Mesendoderm (in vitro differentiated cells): Measurements from ENCODE around the gene COBL. TPM values are rescaled to one million over a fixed set of nuclear protein-coding genes. Genes with fewer than 3 reads are reported as not detected.
A peak's percentile ranks its signal among the peaks of the same experiment; 100 is the strongest.

Experiments used
- DNase-seq: peaks from one replicate; pipeline ENCODE4 v3.0.0; 2013
- H2AK5ac ChIP-seq: 2 replicates; pipeline ENCODE4 v1.6.1; 2013; ENCODE audit warnings: low read length, inconsistent platforms
- H2BK120ac ChIP-seq: 2 replicates; pipeline ENCODE4 v1.6.1; 2013; ENCODE audit warnings: low read depth, mild to moderate bottlenecking, low read length, moderate library complexity, mixed read lengths
- H2BK15ac ChIP-seq: replicated peaks from 2 replicates; pipeline ENCODE4 v1.6.1; 2013; ENCODE audit warnings: low read depth, mild to moderate bottlenecking, moderate library complexity
- H2BK5ac ChIP-seq: 2 replicates; pipeline ENCODE4 v1.6.1; 2013; ENCODE audit warnings: low read length, inconsistent platforms
- H3K18ac ChIP-seq: 2 replicates; pipeline ENCODE4 v1.6.1; 2013; ENCODE audit warnings: mild to moderate bottlenecking, low read length, mixed read lengths
- H3K23ac ChIP-seq: one replicate; pipeline ENCODE4 v1.6.1; 2013; ENCODE audit warnings: low read length
- H3K27ac ChIP-seq: 2 replicates; pipeline ENCODE4 v1.5.1; 2013; ENCODE audit warnings: low read depth, mild to moderate bottlenecking, inconsistent platforms, low read length, moderate library complexity
- H3K27me3 ChIP-seq: 2 replicates; pipeline ENCODE4 v1.6.1; 2013; ENCODE audit warnings: low read length, control low read depth, mild to moderate bottlenecking, inconsistent platforms; ENCODE audit not compliant: insufficient read depth, poor library complexity
- H3K36me3 ChIP-seq: 2 replicates; pipeline ENCODE4 v1.6.1; 2013; ENCODE audit warnings: low read length, inconsistent platforms; ENCODE audit not compliant: control insufficient read depth, insufficient read depth
- H3K4ac ChIP-seq: one replicate; pipeline ENCODE4 v1.6.1; 2013; ENCODE audit warnings: low read depth, mild to moderate bottlenecking, low read length, moderate library complexity
- H3K4me1 ChIP-seq: 2 replicates; pipeline ENCODE4 v1.6.1; 2013; ENCODE audit warnings: low read depth, low read length, inconsistent platforms; ENCODE audit not compliant: control insufficient read depth
- H3K4me2 ChIP-seq: 2 replicates; pipeline ENCODE4 v1.6.1; 2013; ENCODE audit warnings: low read length
- H3K4me3 ChIP-seq: 2 replicates; pipeline ENCODE4 v1.5.1; 2013; ENCODE audit warnings: mild to moderate bottlenecking, low read length
- H3K56ac ChIP-seq: one replicate; pipeline ENCODE4 v1.6.1; 2013; ENCODE audit warnings: low read length
- H3K79me1 ChIP-seq: 2 replicates; pipeline ENCODE4 v1.6.1; 2013; ENCODE audit warnings: low read length, inconsistent platforms
- H3K79me2 ChIP-seq: 2 replicates; pipeline ENCODE4 v1.6.1; 2013; ENCODE audit warnings: mild to moderate bottlenecking, low read length; ENCODE audit not compliant: control insufficient read depth, insufficient read depth
- H3K9ac ChIP-seq: 2 replicates; pipeline ENCODE4 v1.6.1; 2013; ENCODE audit warnings: low read length, inconsistent platforms
- H4K5ac ChIP-seq: one replicate; pipeline ENCODE4 v1.6.1; 2013; ENCODE audit warnings: low read length
- H4K8ac ChIP-seq: one replicate; pipeline ENCODE4 v1.6.1; 2013; ENCODE audit warnings: low read depth, mild to moderate bottlenecking, control low read depth, low read length, moderate library complexity
- WGBS: extraction: QIAGEN DNeasy Blood & Tissue Kit; methylation state at CpG from one replicate; pipeline ENCODE4 v1.1.7; 2013; ENCODE audit warnings: low lambda C conversion rate, missing lambda C conversion rate; ENCODE audit not compliant: insufficient coverage; ENCODE audit errors: extremely low coverage; 5-methylcytosine and 5-hydroxymethylcytosine counted together
- polyA plus RNA-seq, 2 experiments: library from polyadenylated mRNA; stranded (reverse); fragments of 200-250 nt; gene quantifications; one replicate each; pipeline ENCODE4 v1.2.3, GENCODE V29; 2013

COBL gene
- 6.7 TPM for polyA plus RNA-seq (2013, experiment 1 of 2)
- 7.5 TPM for polyA plus RNA-seq (2013, experiment 2 of 2)

GRCh38 chr7:51316666-51317581, at the start of gene COBL:
TSS of gene COBL (minus strand) at chr7:51316809. CDS start at chr7:51316633, 176 bp downstream.
- Histone ChIP-seq H3K36me3 (no peaks in the 10 kb centered on the region), H2BK120ac (no peak within 1 kb of the TSS), H3K4me3 (peak within 1 kb of the TSS; percentile 45), H4K8ac (no peak within 1 kb of the TSS), H2AK5ac (no peak within 1 kb of the TSS), H4K5ac (no peak within 1 kb of the TSS), H3K27ac (no peak within 1 kb of the TSS), H3K79me1 (no peaks in the 10 kb centered on the region), H3K4me1 (no peaks in the 10 kb centered on the region), H3K18ac (peak within 1 kb of the TSS; percentile 29), H3K9ac (peak within 1 kb of the TSS; percentile 49), H3K4ac (no peak within 1 kb of the TSS), H2BK5ac (no peak within 1 kb of the TSS), H2BK15ac (no peak within 1 kb of the TSS), H3K23ac (no peak within 1 kb of the TSS), H3K27me3 (peaks cover 7% of the 10 kb centered on the region), H3K56ac (peak within 1 kb of the TSS; percentile 74), H3K79me2 (no peaks in the 10 kb centered on the region), H3K4me2 (peak within 1 kb of the TSS; percentile 97)
- no CpG with 5 or more reads among the region's 94 CpGs for WGBS
- peak; percentile 46 for DNase-seq

- Histone ChIP-seq H3K79me2 (no peaks in the 10 kb centered on the region), H3K56ac (no peak overlapping the region), H3K79me1 (no peaks in the 10 kb centered on the region), H3K9ac (no peak overlapping the region), H3K27me3 (no peaks in the 10 kb centered on the region), H3K4me3 (no peak overlapping the region), H3K36me3 (no peaks in the 10 kb centered on the region), H3K27ac (no peak overlapping the region), H3K4ac (no peak overlapping the region), H3K18ac (no peak overlapping the region), H2BK120ac (no peak overlapping the region), H2BK15ac (no peak overlapping the region), H4K8ac (no peak overlapping the region), H3K4me1 (peaks cover 2% of the 10 kb centered on the region), H2AK5ac (no peak overlapping the region), H2BK5ac (no peak overlapping the region), H3K4me2 (no peak overlapping the region), H3K23ac (no peak overlapping the region), H4K5ac (no peak overlapping the region)
- no peak for DNase-seq
- WGBS, result no CpG with 5 or more reads among the region's 7 CpGs
These were observed 49.6 kb upstream of the COBL start for GRCh38 chr7:51366172-51366728.

- Histone ChIP-seq H3K27me3 (no peaks in the 10 kb centered on the region), H4K8ac (no peak overlapping the region), H2BK15ac (no peak overlapping the region), H3K79me2 (no peaks in the 10 kb centered on the region), H3K4me1 (no peaks in the 10 kb centered on the region), H4K5ac (no peak overlapping the region), H3K79me1 (no peaks in the 10 kb centered on the region), H3K56ac (no peak overlapping the region), H3K4me2 (no peak overlapping the region), H3K27ac (no peak overlapping the region), H2AK5ac (no peak overlapping the region), H3K36me3 (no peaks in the 10 kb centered on the region), H2BK5ac (no peak overlapping the region), H3K23ac (no peak overlapping the region), H3K4ac (no peak overlapping the region), H3K18ac (no peak overlapping the region), H3K4me3 (no peak overlapping the region), H3K9ac (no peak overlapping the region), H2BK120ac (no peak overlapping the region)
- DNase-seq, result no peak
- WGBS, result no CpG with 5 or more reads among the region's 6 CpGs
These were observed 41.2 kb upstream of the COBL start for GRCh38 chr7:51357821-51358220.

GRCh38 chr7:51356849-51357516, 40.4 kb upstream of the COBL start:
- no peaks in the 10 kb centered on the region for H3K79me1 ChIP-seq
- no peak overlapping the region for H3K27ac ChIP-seq
- no peak overlapping the region for H2BK15ac ChIP-seq
- H3K36me3 ChIP-seq, result no peaks in the 10 kb centered on the region
- H4K8ac ChIP-seq, result no peak overlapping the region
- H3K4ac ChIP-seq, result no peak overlapping the region
- no peak overlapping the region for H3K56ac ChIP-seq
- H3K9ac ChIP-seq, result no peak overlapping the region
- H3K4me3 ChIP-seq, result no peak overlapping the region
- no peak overlapping the region for H2BK5ac ChIP-seq
- no peak overlapping the region for H3K4me2 ChIP-seq
- no peaks in the 10 kb centered on the region for H3K4me1 ChIP-seq
- no peak for DNase-seq
- no peak overlapping the region for H4K5ac ChIP-seq
- no peak overlapping the region for H3K18ac ChIP-seq
- H3K23ac ChIP-seq, result no peak overlapping the region
- H3K27me3 ChIP-seq, result no peaks in the 10 kb centered on the region
- no peak overlapping the region for H2BK120ac ChIP-seq
- H2AK5ac ChIP-seq, result no peak overlapping the region
- no CpG with 5 or more reads among the region's 12 CpGs for WGBS
- no peaks in the 10 kb centered on the region for H3K79me2 ChIP-seq

GRCh38 chr7:51354897-51355296, 38.3 kb upstream of the COBL start:
- no peak overlapping the region for H2AK5ac ChIP-seq
- no peak overlapping the region for H3K9ac ChIP-seq
- no peak overlapping the region for H3K4ac ChIP-seq
- H3K36me3 ChIP-seq, result no peaks in the 10 kb centered on the region
- no peak overlapping the region for H4K8ac ChIP-seq
- H2BK120ac ChIP-seq, result no peak overlapping the region
- no peak for DNase-seq
- H3K79me2 ChIP-seq, result no peaks in the 10 kb centered on the region
- H3K27me3 ChIP-seq, result no peaks in the 10 kb centered on the region
- H3K23ac ChIP-seq, result no peak overlapping the region
- no peak overlapping the region for H2BK15ac ChIP-seq
- no peak overlapping the region for H4K5ac ChIP-seq
- H2BK5ac ChIP-seq, result no peak overlapping the region
- WGBS, result no CpG with 5 or more reads among the region's 5 CpGs
- no peak overlapping the region for H3K27ac ChIP-seq
- no peak overlapping the region for H3K4me3 ChIP-seq
- no peak overlapping the region for H3K18ac ChIP-seq
- H3K4me1 ChIP-seq, result no peaks in the 10 kb centered on the region
- no peak overlapping the region for H3K56ac ChIP-seq
- no peaks in the 10 kb centered on the region for H3K79me1 ChIP-seq
- H3K4me2 ChIP-seq, result no peak overlapping the region
